Vagina (tissue), 2 donors: ENCODE data around the gene AKR1E2.

Source experiments
- CTCF ChIP-seq, 3 experiments: fragments of 450-650 bp in 2 of 3; fragments of 200-600 bp in 1 of 3; sonication (generic) in 1 of 3; IDR thresholded peaks; one replicate each; pipeline ENCODE4 v1.5.1; 2017 to 2019; ENCODE audit warnings: antibody characterized with exemption in 3 of 3, mild to moderate bottlenecking in 2 of 3, moderate library complexity in 2 of 3
- POLR2A ChIP-seq, 2 donors: fragments of 450-650 bp; IDR thresholded peaks; one replicate each; pipeline ENCODE4 v1.6.1; 2017; ENCODE audit warnings: antibody characterized with exemption in 2 of 2, mild to moderate bottlenecking in 2 of 2, moderate library complexity in 2 of 2

GRCh38 chr10:4790922-4791321 lies 35.1 kb upstream of the AKR1E2 start:
- TF ChIP-seq CTCF (IDR thresholded peaks at IDR 0.05): no peak
- TF ChIP-seq POLR2A (IDR thresholded peaks at IDR 0.05): no peak
